ENCODE results near the gene SPATA22.

DNA sequence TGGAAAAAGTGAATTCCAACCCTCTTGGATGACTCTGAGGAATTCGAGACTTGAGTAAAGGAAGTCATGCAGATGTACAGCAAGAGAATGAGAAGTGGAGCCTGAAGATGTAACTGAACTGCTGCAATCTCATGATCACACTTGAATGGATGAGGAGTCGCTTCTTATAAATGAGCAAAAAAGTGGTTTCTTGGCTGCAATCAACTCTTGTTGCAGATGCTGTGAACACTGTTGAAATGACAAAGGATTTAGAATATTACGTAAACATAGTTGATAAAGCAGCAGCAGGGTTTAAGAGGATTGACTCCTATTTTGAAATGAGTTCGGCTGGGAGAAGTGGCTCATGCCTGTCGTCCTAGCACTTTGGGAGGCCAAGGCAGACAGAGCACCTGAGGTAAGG, 29.7 kb upstream of the SPATA22 start:
- TF ChIP-seq CTCF (IDR thresholded peaks at IDR 0.05) (no peak), POLR2A (IDR thresholded peaks at IDR 0.05) (no peak)

All from right lobe of liver (tissue), 4 donors.